Stimulated activated naive CD8-positive, alpha-beta T cell treated with anti-CD3 and anti-CD28 coated beads, Interleukin-15, Interleukin-2, amounts not matched to agents 100 ng/mL and 50 ng/mL, for 24 hours (primary cell): Measurements from ENCODE around the gene COPS7A.
"Not testable (repeated sequence)": the region's sequence is repeated elsewhere in the genome, so short reads cannot be mapped to it uniquely, and the experiment has no call there.

Source experiments
- H3K27ac Mint-ChIP-seq: one replicate; pipeline ENCODE4 v1.8.0; 2021; ENCODE audit warnings: mild to moderate bottlenecking, mixed read lengths
- H3K27me3 Mint-ChIP-seq: one replicate; pipeline ENCODE4 v1.8.0; 2021; ENCODE audit warnings: mixed read lengths
- H3K36me3 Mint-ChIP-seq: one replicate; pipeline ENCODE4 v1.8.0; 2021; ENCODE audit warnings: low read depth, mixed read lengths
- H3K4me1 Mint-ChIP-seq: one replicate; pipeline ENCODE4 v1.8.0; 2021; ENCODE audit warnings: low read depth, mixed read lengths
- H3K4me3 Mint-ChIP-seq: one replicate; pipeline ENCODE4 v1.8.0; 2021; ENCODE audit warnings: mild to moderate bottlenecking, mixed read lengths
- H3K9me3 Mint-ChIP-seq: one replicate; pipeline ENCODE4 v1.8.0; 2021; ENCODE audit warnings: mixed read lengths

COPS7A gene

GRCh38 chr12:6730169-6730568 is 6.3 kb downstream of the COPS7A start:
- Mint-ChIP-seq H3K4me1 (peaks cover 8% of the 10 kb centered on the region), H3K27ac (no peak overlapping the region), H3K9me3 (no peaks in the 10 kb centered on the region), H3K36me3 (peaks cover 55% of the 10 kb centered on the region), H3K4me3 (no peak overlapping the region), H3K27me3 (no peaks in the 10 kb centered on the region)

GRCh38 chr12:6734506-6735387 is 10.9 kb downstream of the COPS7A start:
- peaks cover 7% of the 10 kb centered on the region for H3K4me1 Mint-ChIP-seq
- no peak overlapping the region for H3K4me3 Mint-ChIP-seq
- no peak overlapping the region for H3K27ac Mint-ChIP-seq
- H3K36me3 Mint-ChIP-seq: peaks cover 24% of the 10 kb centered on the region
- no peaks in the 10 kb centered on the region for H3K9me3 Mint-ChIP-seq
- H3K27me3 Mint-ChIP-seq: no peaks in the 10 kb centered on the region

- Mint-ChIP-seq H3K4me1 (peaks cover 7% of the 10 kb centered on the region), H3K27me3 (no peaks in the 10 kb centered on the region), H3K4me3 (no peak overlapping the region), H3K9me3 (no peaks in the 10 kb centered on the region), H3K27ac (peak overlapping the region; percentile 9), H3K36me3 (peaks cover 17% of the 10 kb centered on the region)
These were observed 11.8 kb downstream of the COPS7A start for GRCh38 chr12:6735448-6736191.

GRCh38 chr12:6736754-6737153 is 12.9 kb downstream of the COPS7A start:
- H3K4me3 Mint-ChIP-seq: no peak overlapping the region
- H3K27me3 Mint-ChIP-seq: no peaks in the 10 kb centered on the region
- H3K4me1 Mint-ChIP-seq: peaks cover 7% of the 10 kb centered on the region
- no peaks in the 10 kb centered on the region for H3K9me3 Mint-ChIP-seq
- H3K36me3 Mint-ChIP-seq: peaks cover 8% of the 10 kb centered on the region
- H3K27ac Mint-ChIP-seq: no peak overlapping the region

- not testable (repeated sequence) for H3K9me3 Mint-ChIP-seq, H3K27me3 Mint-ChIP-seq, H3K4me3 Mint-ChIP-seq, H3K27ac Mint-ChIP-seq
- Mint-ChIP-seq H3K36me3 (peaks cover 19% of the 10 kb centered on the region), H3K4me1 (peaks cover 37% of the 10 kb centered on the region)
These were observed 18.2 kb downstream of the COPS7A start for GRCh38 chr12:6742080-6742479.

GRCh38 chr12:6742834-6743233 is 19.0 kb downstream of the COPS7A start:
- H3K9me3 Mint-ChIP-seq: no peaks in the 10 kb centered on the region
- peak overlapping the region; percentile 81 for H3K27ac Mint-ChIP-seq
- H3K27me3 Mint-ChIP-seq: no peaks in the 10 kb centered on the region
- peaks cover 37% of the 10 kb centered on the region for H3K4me1 Mint-ChIP-seq
- peaks cover 27% of the 10 kb centered on the region for H3K36me3 Mint-ChIP-seq
- peak overlapping the region; percentile 11 for H3K4me3 Mint-ChIP-seq

- H3K27me3 Mint-ChIP-seq, H3K9me3 Mint-ChIP-seq: not testable (repeated sequence)
- peaks cover 37% of the 10 kb centered on the region for H3K4me1 Mint-ChIP-seq
- peaks cover 31% of the 10 kb centered on the region for H3K36me3 Mint-ChIP-seq
- peak overlapping the region; percentile 81 for H3K27ac Mint-ChIP-seq
- peak overlapping the region; percentile 11 for H3K4me3 Mint-ChIP-seq
These were observed 19.5 kb downstream of the COPS7A start for GRCh38 chr12:6743300-6743699.

GRCh38 chr12:6745741-6746525 is 22.1 kb downstream of the COPS7A start:
- Mint-ChIP-seq H3K36me3 (peaks cover 51% of the 10 kb centered on the region), H3K4me3 (peak overlapping the region; percentile 33), H3K9me3 (no peaks in the 10 kb centered on the region)

GRCh38 chr12:6747216-6747615 is 23.4 kb downstream of the COPS7A start:
- Mint-ChIP-seq H3K4me3 (no peak overlapping the region), H3K9me3 (no peaks in the 10 kb centered on the region), H3K4me1 (peaks cover 52% of the 10 kb centered on the region), H3K36me3 (peaks cover 63% of the 10 kb centered on the region), H3K27ac (peak overlapping the region; percentile 13), H3K27me3 (no peaks in the 10 kb centered on the region)

More at GRCh38 chr12:6745741-6746525, 22.1 kb downstream of the COPS7A start:
- Mint-ChIP-seq H3K27me3 (no peaks in the 10 kb centered on the region), H3K4me1 (peaks cover 43% of the 10 kb centered on the region), H3K27ac (peak overlapping the region; percentile 79)

- peaks cover 63% of the 10 kb centered on the region for H3K36me3 Mint-ChIP-seq
- peaks cover 42% of the 10 kb centered on the region for H3K4me1 Mint-ChIP-seq
- H3K27ac Mint-ChIP-seq: no peak overlapping the region
- no peaks in the 10 kb centered on the region for H3K27me3 Mint-ChIP-seq
- H3K4me3 Mint-ChIP-seq: no peak overlapping the region
- no peaks in the 10 kb centered on the region for H3K9me3 Mint-ChIP-seq
These were observed 24.9 kb downstream of the COPS7A start for GRCh38 chr12:6748761-6749160.

GRCh38 chr12:6750506-6750905 is 26.7 kb downstream of the COPS7A start:
- Mint-ChIP-seq H3K9me3 (no peaks in the 10 kb centered on the region), H3K27me3 (no peaks in the 10 kb centered on the region), H3K27ac (no peak overlapping the region), H3K4me3 (no peak overlapping the region), H3K36me3 (peaks cover 56% of the 10 kb centered on the region), H3K4me1 (peaks cover 40% of the 10 kb centered on the region)

- peaks cover 34% of the 10 kb centered on the region for H3K4me1 Mint-ChIP-seq
- no peaks in the 10 kb centered on the region for H3K9me3 Mint-ChIP-seq
- peak overlapping the region; percentile 96 for H3K27ac Mint-ChIP-seq
- H3K27me3 Mint-ChIP-seq: no peaks in the 10 kb centered on the region
- H3K4me3 Mint-ChIP-seq: peak overlapping the region; percentile 93
- H3K36me3 Mint-ChIP-seq: peaks cover 46% of the 10 kb centered on the region
These were observed 27.9 kb downstream of the COPS7A start for GRCh38 chr12:6751767-6752166.

- Mint-ChIP-seq H3K4me3 (peak overlapping the region; percentile 93), H3K4me1 (peaks cover 34% of the 10 kb centered on the region)
These were observed 28.5 kb downstream of the COPS7A start for GRCh38 chr12:6752167-6752920.

More at GRCh38 chr12:6752167-6752920, 28.5 kb downstream of the COPS7A start:
- Mint-ChIP-seq H3K36me3 (peaks cover 41% of the 10 kb centered on the region), H3K27me3 (peaks cover 4% of the 10 kb centered on the region), H3K27ac (peak overlapping the region; percentile 96), H3K9me3 (no peaks in the 10 kb centered on the region)
